Measurements from ENCODE around the gene ARAP1. TPM values are rescaled to one million over a fixed set of nuclear protein-coding genes. Genes with fewer than 3 reads are reported as not detected.

Gene ARAP1
- total RNA-seq, 1 experiment from 2014 or later, result 73.6 TPM

DNA sequence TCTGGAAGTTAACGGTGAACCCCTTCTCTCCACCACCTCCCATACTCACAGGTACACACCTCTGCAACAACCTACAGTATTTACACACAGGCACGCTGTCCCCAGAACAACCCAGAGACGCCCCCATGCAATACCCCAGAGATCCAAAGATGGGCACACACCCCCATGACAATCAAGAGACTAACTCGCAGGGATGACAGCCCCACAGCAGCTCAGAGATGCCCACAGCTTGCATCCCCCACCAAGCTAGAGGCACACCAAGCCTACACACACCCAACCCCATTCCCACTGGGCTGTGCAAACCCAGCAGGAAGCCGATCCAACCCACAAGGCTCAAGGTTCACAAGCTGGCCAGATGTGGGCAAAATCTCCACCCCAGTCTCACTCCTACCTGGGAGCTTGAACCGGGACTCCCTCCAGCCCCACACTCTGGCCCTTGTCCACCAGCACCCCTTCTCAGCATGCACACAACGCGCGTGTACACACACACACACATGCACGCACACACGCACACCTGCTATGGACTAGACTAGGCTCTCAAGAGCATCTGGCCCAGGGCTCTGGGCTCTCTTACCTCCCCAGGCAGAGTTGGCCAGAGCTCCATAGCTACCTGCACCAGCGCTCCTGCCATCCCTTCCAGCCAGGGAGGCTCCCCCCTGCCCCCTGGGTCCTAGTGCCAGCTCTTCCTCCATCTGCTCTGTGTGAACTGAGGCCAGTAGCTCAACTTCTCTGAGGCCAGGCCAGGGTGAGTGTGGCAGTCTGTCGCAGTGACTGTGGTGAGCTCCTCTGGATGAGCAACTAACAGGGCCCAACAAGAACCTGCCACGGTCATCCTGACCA is 30.1 kb upstream of the ARAP1 start:
- ChIA-PET POLR2A (no interaction called here), CTCF (interaction anchor here (0.9 kb wide), 1 partner anchor 10 kb away, joined by 3 read pairs; no protein-coding TSS in a partner anchor)
- Histone ChIP-seq H3K4me3 (ENCODE audit: low read depth in 2 of 2, low read length in 2 of 2) (peak overlapping the region; percentile 38 to 40), H3K9me3 (ENCODE audit: control insufficient read depth, insufficient read depth, low read depth, low read length) (no peaks in the 10 kb centered on the region), H3K27ac (ENCODE audit: low read length) (no peak overlapping the region), H3K27me3 (ENCODE audit: control insufficient read depth, insufficient read depth, low read length) (no peaks in the 10 kb centered on the region), H3K36me3 (ENCODE audit: control insufficient read depth, insufficient read depth, low read length) (no peaks in the 10 kb centered on the region; the same call in 1 of the 2 replicates), H3K4me1 (ENCODE audit: control insufficient read depth, insufficient read depth, low read length) (peaks cover 12% of the 10 kb centered on the region; the same call in 1 of the 2 replicates)
- ATAC-seq, result peak; percentile 46
- TF ChIP-seq, protein P1, sequence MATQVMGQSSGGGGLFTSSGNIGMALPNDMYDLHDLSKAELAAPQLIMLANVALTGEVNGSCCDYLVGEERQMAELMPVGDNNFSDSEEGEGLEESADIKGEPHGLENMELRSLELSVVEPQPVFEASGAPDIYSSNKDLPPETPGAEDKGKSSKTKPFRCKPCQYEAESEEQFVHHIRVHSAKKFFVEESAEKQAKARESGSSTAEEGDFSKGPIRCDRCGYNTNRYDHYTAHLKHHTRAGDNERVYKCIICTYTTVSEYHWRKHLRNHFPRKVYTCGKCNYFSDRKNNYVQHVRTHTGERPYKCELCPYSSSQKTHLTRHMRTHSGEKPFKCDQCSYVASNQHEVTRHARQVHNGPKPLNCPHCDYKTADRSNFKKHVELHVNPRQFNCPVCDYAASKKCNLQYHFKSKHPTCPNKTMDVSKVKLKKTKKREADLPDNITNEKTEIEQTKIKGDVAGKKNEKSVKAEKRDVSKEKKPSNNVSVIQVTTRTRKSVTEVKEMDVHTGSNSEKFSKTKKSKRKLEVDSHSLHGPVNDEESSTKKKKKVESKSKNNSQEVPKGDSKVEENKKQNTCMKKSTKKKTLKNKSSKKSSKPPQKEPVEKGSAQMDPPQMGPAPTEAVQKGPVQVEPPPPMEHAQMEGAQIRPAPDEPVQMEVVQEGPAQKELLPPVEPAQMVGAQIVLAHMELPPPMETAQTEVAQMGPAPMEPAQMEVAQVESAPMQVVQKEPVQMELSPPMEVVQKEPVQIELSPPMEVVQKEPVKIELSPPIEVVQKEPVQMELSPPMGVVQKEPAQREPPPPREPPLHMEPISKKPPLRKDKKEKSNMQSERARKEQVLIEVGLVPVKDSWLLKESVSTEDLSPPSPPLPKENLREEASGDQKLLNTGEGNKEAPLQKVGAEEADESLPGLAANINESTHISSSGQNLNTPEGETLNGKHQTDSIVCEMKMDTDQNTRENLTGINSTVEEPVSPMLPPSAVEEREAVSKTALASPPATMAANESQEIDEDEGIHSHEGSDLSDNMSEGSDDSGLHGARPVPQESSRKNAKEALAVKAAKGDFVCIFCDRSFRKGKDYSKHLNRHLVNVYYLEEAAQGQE (IDR thresholded peaks at IDR 0.05; ENCODE audit: insufficient read depth in 1 of 2, low read depth in 2 of 2, low read length in 1 of 2), result no peak
- TF ChIP-seq POLR2AphosphoS5 (IDR thresholded peaks at IDR 0.05; ENCODE audit: low read depth, low read length) (no peak), SIN3A (IDR thresholded peaks at IDR 0.05; ENCODE audit: borderline replicate concordance, insufficient read depth, low read depth, low read length) (no peak), TCF7L2 (IDR thresholded peaks at IDR 0.05; ENCODE audit: low read depth, low read length) (no peak)
- TF ChIP-seq, protein P2, sequence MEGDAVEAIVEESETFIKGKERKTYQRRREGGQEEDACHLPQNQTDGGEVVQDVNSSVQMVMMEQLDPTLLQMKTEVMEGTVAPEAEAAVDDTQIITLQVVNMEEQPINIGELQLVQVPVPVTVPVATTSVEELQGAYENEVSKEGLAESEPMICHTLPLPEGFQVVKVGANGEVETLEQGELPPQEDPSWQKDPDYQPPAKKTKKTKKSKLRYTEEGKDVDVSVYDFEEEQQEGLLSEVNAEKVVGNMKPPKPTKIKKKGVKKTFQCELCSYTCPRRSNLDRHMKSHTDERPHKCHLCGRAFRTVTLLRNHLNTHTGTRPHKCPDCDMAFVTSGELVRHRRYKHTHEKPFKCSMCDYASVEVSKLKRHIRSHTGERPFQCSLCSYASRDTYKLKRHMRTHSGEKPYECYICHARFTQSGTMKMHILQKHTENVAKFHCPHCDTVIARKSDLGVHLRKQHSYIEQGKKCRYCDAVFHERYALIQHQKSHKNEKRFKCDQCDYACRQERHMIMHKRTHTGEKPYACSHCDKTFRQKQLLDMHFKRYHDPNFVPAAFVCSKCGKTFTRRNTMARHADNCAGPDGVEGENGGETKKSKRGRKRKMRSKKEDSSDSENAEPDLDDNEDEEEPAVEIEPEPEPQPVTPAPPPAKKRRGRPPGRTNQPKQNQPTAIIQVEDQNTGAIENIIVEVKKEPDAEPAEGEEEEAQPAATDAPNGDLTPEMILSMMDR (IDR thresholded peaks at IDR 0.05), result no peak
- intact Hi-C loops (cut with micrococcal nuclease; ENCODE audit: unreplicated experiment), result no loop called here
- DNase-seq (ENCODE audit: low read depth, low spot score), result no peak
- no TSS peak for BruUV-seq (replicated peaks)
- in situ Hi-C loops (cut with HindIII; ENCODE audit: low pct_unique_long_range_greater_than_20kb, low sequenced_read_pairs), result no loop called here

DNA sequence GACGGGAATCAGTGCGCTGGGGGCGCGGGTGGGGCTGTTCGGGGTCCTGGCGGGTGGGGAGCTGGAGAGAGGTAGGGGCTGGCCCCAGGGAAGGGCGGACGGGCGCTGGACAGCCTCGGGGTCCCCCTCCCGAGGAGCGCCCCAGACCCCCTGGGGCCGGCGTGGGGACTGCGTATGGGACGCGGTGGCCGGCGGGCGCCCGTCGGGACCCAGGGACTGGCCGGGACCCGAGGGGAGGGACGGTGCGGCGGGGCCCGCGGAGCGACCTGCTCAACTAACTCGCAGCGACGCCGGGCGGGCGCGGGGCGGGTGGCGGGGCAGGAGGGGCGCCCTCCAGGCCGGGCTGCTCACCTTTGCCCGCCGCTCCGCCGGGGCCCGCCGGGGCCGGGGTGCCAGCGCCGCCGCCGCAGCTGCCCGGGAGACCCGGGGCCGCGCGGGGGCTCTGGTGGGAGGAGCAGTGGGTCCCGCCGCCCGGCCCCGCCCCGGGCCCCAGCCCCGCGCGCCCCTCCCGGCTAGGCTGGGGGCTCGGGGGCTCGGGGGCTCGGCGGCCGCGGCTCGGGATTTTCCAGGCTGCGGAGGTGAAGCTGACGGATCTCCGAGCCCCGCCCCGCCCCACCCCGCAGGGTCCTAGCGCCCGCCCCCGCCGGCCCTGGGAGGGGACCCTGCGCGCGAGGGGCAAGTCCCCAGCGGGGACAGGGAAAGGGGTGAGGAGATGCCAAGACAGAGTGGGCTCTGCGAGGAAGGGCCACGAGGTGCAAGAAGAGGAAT is 29.3 kb upstream of the ARAP1 start:
- DNase-seq (ENCODE audit: low read depth, low spot score), result no peak
- in situ Hi-C loops (cut with HindIII; ENCODE audit: low pct_unique_long_range_greater_than_20kb, low sequenced_read_pairs), result no loop called here
- intact Hi-C loops (cut with micrococcal nuclease; ENCODE audit: unreplicated experiment), result no loop called here
- H3K9me3 ChIP-seq (ENCODE audit: control insufficient read depth, insufficient read depth, low read depth, low read length), result no peaks in the 10 kb centered on the region
- peak; percentile 81 for ATAC-seq
- ChIA-PET CTCF (interaction anchor here (0.6 kb wide), 1 partner anchor 149 kb away, joined by 16 read pairs; no protein-coding TSS in a partner anchor), POLR2A (interaction anchor here (0.6 kb wide), 1 partner anchor 590 kb away, joined by 3 read pairs; the partner anchor contains the start of gene FOLR1)
- no TSS peak for BruUV-seq (replicated peaks)
- H3K36me3 ChIP-seq (ENCODE audit: control insufficient read depth, insufficient read depth, low read length), result no peaks in the 10 kb centered on the region; the same call in 1 of the 2 replicates
- H3K4me3 ChIP-seq (ENCODE audit: low read depth in 2 of 2, low read length in 2 of 2), result peak overlapping the region; percentile 38 to 46
- no peak overlapping the region for H3K27ac ChIP-seq (ENCODE audit: low read length)
- H3K4me1 ChIP-seq (ENCODE audit: control insufficient read depth, insufficient read depth, low read length), result peaks cover 12% of the 10 kb centered on the region; the same call in 1 of the 2 replicates
- no peaks in the 10 kb centered on the region for H3K27me3 ChIP-seq (ENCODE audit: control insufficient read depth, insufficient read depth, low read length)
- TF ChIP-seq POLR2AphosphoS5 (IDR thresholded peaks at IDR 0.05; ENCODE audit: low read depth, low read length) (no peak), TCF7L2 (IDR thresholded peaks at IDR 0.05; ENCODE audit: low read depth, low read length) (no peak), SIN3A (IDR thresholded peaks at IDR 0.05; ENCODE audit: borderline replicate concordance, insufficient read depth, low read depth, low read length) (no peak; the same call in 1 of the 2 replicates)
- TF ChIP-seq, protein P1 (IDR thresholded peaks at IDR 0.05; ENCODE audit: insufficient read depth in 1 of 2, low read depth in 2 of 2, low read length in 1 of 2), result no peak
- TF ChIP-seq, protein P2 (IDR thresholded peaks at IDR 0.05), result no peak

Data from Panc1 (cell line).